ENCODE data around the gene KSR1.
"Not testable (repeated sequence)": the region's sequence is repeated elsewhere in the genome, so short reads cannot be mapped to it uniquely, and the experiment has no call there.

The KSR1 gene

DNA sequence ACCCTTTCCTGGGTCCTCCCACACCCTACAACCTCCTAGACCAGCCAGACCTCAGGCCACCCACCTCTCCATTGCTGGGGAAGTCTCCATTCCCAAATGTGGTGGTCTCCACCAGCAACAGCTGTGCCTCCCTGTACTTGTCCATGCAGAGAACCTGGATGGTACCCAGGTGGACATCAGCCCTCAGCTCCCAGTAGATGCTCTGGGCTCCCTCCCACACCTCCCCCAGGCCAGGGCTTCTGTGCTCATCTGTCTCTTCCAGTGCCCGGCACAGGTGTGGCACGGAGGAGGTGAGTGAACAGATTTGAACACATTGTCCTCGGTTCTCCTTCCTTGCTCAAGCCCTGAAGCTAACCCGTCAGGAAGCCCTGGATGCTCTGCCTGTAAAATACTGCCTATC, 209.3 kb downstream of the KSR1 start:
- no peak overlapping the region for H3K4me3 ChIP-seq (ENCODE audit: low read depth, low read length)
- no peak for TF ChIP-seq CTCF (IDR thresholded peaks at IDR 0.05; ENCODE audit: low read depth, low read length)

DNA sequence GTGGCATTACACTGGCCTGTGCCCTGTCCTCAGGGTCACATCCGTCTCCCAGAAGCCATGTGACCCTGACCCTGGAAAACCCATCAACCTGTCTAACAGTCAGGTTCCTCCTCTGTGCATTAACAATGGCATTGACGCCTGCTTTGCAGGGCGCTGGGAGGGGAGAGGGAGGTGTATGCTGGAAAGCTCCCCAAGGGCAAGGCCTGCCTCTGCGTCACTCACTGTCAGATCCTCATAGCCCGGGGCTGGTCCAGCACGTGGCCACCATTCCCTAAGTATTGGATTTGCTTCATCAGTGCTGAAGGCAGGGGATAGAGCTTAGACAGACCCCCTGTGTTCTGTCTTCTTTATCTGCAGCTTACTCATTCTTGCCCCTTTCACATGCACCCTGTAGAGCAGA, 210.0 kb downstream of the KSR1 start:
- H3K4me3 ChIP-seq (ENCODE audit: low read depth, low read length): not testable (repeated sequence)

DNA sequence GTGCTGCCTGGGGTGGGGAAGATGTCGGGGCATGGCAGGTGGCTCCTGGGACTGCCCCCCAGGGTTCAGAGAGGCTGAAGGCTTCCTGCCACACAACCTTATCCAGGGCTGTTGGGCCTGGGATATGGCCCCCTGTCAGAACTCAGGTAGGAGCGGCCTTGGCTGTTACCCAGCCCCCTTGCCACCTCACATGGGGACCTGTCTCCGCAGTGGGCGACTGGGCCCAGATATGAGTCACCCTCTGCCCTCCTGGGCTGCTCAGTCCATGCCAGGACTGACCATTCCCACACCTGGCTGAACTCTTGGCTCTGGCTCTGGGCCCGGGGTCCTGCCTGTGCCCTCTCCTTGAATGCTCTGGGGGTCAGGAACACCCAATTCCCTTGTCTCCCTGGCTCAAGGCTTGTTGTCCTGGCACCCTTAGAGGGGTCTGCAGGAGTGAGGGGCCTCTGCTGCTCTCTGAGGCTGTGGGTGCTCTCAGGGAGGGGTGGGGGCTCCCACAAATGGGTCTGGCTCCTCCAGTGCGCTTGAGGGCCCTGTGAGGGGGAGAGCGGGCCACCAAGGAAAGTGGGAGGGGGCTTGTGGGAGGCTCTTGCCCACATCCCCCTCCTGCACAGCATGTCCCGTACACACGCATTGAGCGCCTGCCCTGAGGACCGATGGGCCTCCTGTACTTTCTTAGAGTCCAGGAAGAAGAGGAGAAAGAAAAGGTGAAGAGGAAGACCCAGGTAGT, 210.7 kb downstream of the KSR1 start:
- H3K4me3 ChIP-seq (ENCODE audit: low read depth, low read length): no peak overlapping the region
- TF ChIP-seq CTCF (IDR thresholded peaks at IDR 0.05; ENCODE audit: low read depth, low read length): no peak

GRCh38 chr17:27667656-27668487, 211.6 kb downstream of the KSR1 start:
- no peak overlapping the region for H3K4me3 ChIP-seq (ENCODE audit: low read depth, low read length)
- TF ChIP-seq CTCF (IDR thresholded peaks at IDR 0.05; ENCODE audit: low read depth, low read length): no peak

DNA sequence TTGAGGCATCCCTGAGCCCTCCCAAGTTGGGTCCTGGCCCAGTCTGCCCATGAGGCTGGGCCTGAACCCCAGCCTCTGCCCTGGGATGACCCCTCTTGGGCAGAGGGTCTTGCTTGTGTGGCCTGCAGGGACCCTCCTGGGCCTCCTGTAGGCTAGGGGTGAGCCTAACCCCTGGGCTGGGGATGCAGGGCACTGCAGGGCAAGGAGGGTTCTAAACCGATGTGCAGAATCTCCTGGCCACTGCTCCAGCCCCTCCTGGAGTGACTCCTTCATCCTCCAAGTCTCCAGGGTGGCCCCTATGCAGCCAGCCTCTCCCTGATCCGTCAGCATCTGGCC, 212.2 kb downstream of the KSR1 start:
- no peak overlapping the region for H3K4me3 ChIP-seq (ENCODE audit: low read depth, low read length)
- TF ChIP-seq CTCF (IDR thresholded peaks at IDR 0.05; ENCODE audit: low read depth, low read length): no peak

GRCh38 chr17:27669136-27669535, 212.9 kb downstream of the KSR1 start:
- no peak for TF ChIP-seq CTCF (IDR thresholded peaks at IDR 0.05; ENCODE audit: low read depth, low read length)
- no peak overlapping the region for H3K4me3 ChIP-seq (ENCODE audit: low read depth, low read length)

GRCh38 chr17:27669850-27670249, 213.6 kb downstream of the KSR1 start:
- H3K4me3 ChIP-seq (ENCODE audit: low read depth, low read length): no peak overlapping the region

More at GRCh38 chr17:27669850-27670249, 213.6 kb downstream of the KSR1 start:
- no peak for TF ChIP-seq CTCF (IDR thresholded peaks at IDR 0.05; ENCODE audit: low read depth, low read length)
